GM12801 (cell line): ENCODE data around the gene SLC45A3.

Experiments
- CTCF ChIP-seq: IDR thresholded peaks from one replicate; pipeline ENCODE4 v1.5.1; 2011; ENCODE audit warnings: control low read depth; ENCODE audit not compliant: insufficient read length; ENCODE audit errors: extremely low read depth

The SLC45A3 gene

GRCh38 chr1:205698921-205699320 is 18.6 kb upstream of the SLC45A3 start:
- TF ChIP-seq CTCF = no peak

DNA sequence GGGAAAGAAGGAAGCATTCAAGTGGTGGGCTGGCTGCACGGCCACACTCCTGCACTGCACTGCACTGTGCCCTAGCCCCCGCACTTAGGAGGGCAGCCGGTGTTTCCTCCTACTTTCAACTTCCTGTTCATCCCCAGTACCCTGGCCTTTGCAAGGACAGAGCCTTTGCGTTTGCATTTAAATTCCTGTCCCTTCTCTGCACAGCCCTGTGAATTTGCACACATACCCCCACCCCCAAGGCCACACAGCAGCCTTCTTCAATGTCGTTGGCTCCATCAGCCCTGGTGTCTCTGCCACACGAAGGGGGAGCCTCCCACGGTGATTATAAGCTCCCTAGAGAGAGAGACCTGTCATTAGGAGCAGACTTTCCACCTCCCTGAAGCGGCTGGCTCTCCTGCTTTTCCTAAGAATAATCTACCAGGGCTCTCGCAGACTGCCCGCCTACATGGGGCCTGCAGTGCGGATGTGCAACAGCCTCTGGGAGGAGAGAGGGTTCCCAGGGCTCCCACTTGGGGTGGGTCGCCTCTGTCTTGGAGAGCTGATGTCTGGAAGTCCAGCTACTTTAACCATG is 13.2 kb upstream of the SLC45A3 start:
- TF ChIP-seq CTCF = no peak

DNA sequence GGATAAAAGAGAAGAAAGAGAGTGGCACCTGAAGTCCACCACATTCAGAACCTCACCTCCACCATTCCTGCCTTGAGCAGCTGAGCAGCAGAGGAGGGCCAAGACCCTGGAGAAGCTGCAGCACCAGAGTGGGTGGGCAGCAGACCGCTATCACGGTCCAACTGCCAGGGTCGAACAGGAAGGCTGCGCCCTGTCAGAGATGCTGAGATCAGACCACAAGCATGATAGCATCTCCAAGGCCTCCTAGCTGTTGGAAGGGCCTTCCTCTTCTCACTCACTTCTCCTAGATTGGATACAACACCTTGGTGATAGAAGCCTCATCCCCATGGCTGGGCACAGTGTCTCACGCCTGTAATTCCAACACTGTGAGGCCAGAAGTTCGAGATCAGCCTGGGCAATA is 12.1 kb upstream of the SLC45A3 start:
- no peak for TF ChIP-seq CTCF

DNA sequence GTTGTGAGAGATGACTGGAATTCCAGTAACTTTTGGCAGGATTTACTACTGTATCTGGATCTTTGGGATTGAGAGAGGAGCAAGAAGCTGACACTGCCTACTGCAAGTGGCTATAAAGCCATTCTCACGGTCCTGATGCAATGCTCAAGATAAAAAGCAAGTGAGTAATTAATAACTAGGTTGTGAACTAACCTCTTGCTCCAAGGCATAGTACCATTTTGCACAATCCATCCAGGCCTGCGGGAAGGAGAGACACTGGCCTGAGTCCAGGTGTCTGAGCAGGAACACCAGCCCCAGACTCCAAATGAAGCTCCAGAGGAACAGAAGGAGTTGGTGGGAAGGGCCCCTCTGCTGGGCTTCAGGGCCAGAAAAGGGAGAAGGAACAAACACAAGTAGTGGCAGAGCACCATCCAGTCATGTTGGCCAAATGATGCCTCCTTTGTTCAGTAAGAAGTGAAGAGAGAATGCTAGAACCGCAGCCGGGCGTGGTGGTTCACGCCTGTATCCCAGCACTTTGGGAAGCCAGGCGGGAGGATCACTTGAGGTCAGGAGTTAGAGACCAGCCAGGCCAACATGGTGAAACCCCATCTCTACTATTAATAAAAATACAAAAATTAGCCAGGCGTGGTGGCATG is 9.9 kb upstream of the SLC45A3 start:
- TF ChIP-seq CTCF = no peak

GRCh38 chr1:205689479-205689878 is 9.2 kb upstream of the SLC45A3 start:
- TF ChIP-seq CTCF = no peak

GRCh38 chr1:205688171-205689080 is 8.1 kb upstream of the SLC45A3 start:
- no peak for TF ChIP-seq CTCF

GRCh38 chr1:205687242-205687641 is 6.9 kb upstream of the SLC45A3 start:
- no peak for TF ChIP-seq CTCF
